GM15510 (cell line): Measurements from ENCODE around the gene SAMD13.

ENCODE experiments used
- POLR2A ChIP-seq: IDR thresholded peaks from 3 replicates; pipeline ENCODE4 v1.6.1; 2011; ENCODE audit warnings: borderline replicate concordance; ENCODE audit not compliant: insufficient read length; ENCODE audit errors: extremely low read depth

Gene SAMD13

GRCh38 chr1:84370266-84370665 is 68.8 kb downstream of the SAMD13 start:
- TF ChIP-seq POLR2A, result no peak

GRCh38 chr1:84370831-84371394 is 69.4 kb downstream of the SAMD13 start:
- TF ChIP-seq POLR2A, result no peak

DNA sequence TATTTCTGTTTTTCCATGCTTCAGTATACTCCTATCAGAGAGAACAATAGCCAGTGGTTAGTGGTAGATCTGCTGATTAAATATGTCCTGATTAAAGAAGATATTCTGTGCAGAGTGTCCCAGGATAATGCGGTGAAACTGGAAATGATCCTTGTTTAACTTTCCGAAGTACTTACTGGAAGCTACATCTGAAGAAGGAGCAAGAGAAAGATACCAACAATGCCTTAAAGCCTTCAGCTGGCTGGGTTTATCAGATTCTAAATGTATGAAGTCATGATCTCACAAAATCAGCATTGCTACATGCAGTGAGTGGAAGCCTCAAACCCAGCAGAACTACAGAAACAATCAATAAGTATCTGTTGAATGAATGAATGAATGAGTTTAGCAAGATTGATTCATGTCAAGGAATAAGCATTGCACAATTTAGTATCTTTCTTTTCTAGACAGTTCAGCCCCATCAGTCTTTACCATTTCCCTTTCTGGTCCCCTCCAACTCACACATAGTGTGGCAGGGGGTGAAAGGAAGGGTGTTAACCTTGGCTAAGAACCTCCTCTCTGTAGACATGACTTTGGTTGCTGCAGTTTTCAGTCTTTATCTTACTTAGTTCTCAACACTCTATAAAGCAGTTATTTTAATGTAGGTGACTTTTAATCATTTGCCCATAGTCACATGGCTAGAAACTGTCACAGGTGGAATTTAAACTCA is 72.1 kb downstream of the SAMD13 start:
- no peak for TF ChIP-seq POLR2A

DNA sequence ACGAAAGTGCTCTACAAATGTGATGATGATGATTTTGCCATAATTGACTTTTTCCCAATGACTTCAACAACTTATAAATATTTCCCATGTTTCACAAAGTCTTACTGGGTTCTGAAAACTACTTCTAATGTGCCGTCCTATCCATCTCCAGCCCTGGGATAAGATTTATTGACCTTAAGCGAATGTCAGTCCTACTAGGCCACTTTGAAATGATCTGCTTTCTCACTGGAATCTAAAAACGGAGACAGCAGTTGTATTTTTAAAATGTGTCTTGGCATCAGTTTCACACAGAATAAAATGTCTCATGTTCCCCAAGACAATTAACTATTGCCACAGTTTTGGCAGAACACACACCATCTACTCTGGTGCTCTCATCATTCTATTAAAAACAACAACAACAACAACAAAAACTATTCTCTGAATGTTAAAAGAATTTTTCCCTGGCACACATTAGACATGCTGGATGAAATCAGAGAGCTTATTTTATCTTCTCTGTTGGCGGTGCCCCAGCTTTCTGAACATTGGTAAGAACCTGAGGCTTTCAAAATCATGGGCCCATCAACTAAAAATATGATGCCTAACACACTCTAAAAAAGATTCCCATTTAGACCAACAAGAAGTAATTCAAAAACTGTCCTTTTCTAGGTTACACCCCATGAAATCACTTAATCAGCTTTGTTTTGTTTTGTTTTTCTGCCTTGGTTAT is 73.6 kb downstream of the SAMD13 start:
- no peak for TF ChIP-seq POLR2A

- TF ChIP-seq POLR2A, result no peak
Measured at GRCh38 chr1:84376000-84376910, 74.7 kb downstream of the SAMD13 start.

- no peak for TF ChIP-seq POLR2A
Measured at GRCh38 chr1:84377480-84378095, 76.1 kb downstream of the SAMD13 start.

DNA sequence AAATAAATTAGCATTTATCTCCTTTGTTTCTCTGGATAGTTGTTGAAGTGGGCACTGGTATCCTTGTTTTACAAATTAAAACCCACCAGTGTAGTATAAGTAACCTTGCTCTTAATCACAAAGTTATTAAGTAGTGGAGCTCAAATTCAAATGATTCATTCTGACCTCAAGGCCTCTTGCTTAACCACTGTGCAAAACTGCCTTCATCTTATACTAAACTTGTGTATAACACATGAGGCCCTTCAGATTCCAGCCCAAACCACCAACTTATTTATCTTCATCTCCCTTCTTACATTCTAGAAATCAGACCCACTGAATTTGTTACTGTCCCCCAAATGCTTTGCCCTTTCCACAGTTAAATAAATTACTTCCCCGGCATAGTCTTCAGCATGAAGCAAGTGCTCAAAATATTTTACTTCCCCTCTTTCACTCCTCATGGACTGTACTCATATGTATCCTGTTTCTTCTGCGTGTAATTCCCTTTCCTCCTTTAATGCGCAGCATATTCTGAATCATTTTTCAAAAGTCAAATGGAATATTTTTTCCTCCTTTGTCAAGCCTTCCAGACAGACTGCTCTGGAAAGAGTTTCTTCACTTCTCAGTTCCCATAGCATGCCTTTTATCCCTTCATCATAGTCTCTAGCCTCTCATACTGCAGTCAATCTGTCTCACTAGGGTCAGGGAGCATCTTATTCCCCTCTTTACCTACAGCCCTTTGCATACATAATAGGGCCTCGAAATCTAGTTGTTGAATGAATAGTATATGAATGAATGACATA is 77.8 kb downstream of the SAMD13 start:
- no peak for TF ChIP-seq POLR2A

DNA sequence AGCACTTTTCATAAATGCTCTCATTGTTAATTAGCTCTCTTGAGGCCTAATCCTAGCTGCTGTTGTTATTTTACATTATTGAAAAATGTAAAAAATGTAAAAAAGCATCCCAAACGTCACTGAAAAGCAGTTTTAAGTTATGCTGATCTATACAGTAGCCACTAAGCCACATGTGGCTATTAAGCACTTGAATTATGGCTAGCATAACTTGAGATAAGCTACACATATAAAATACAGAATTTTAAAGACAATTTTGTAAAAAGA is 78.3 kb downstream of the SAMD13 start:
- no peak for TF ChIP-seq POLR2A

GRCh38 chr1:84382127-84382526 is 80.6 kb downstream of the SAMD13 start:
- no peak for TF ChIP-seq POLR2A

DNA sequence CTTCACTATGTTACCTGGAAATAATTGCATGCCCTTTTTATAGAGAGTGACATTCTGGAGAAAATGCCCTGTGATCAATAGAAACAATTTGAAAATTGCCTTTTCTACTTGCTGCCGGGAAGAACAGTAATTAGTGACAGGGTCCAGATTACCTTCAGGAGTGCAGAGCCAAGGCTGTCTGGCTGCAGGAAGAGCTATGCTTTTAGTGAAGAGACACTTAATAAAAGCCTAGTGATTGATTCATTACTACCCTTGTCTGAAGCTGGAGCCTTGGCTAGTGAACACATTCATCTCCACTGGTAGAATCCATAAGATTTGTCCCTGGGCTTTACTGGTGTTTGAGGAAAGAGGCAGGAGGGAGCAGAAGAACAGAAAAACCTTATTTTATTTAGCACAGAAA is 83.8 kb downstream of the SAMD13 start:
- TF ChIP-seq POLR2A, result no peak

GRCh38 chr1:84386716-84387479 is 85.4 kb downstream of the SAMD13 start:
- TF ChIP-seq POLR2A, result no peak

GRCh38 chr1:84387480-84388163 is 86.1 kb downstream of the SAMD13 start:
- no peak for TF ChIP-seq POLR2A

- no peak for TF ChIP-seq POLR2A
Measured at GRCh38 chr1:84390226-84390625, 88.7 kb downstream of the SAMD13 start.
